NCI-H2107 treated with DMSO at 0.1 percent for 48 hours (cell line): ENCODE measurements around the gene DAB2IP.

Experiments
- DNase-seq: peaks from one replicate; lab custom pipeline; 2025; ENCODE audit not compliant: unreplicated experiment; lab: John Stamatoyannopoulos, UW

The DAB2IP gene

GRCh38 chr9:121720311-121721057, 69.0 kb downstream of the DAB2IP start:
- no peak for DNase-seq

- no peak for DNase-seq
Measured at GRCh38 chr9:121721058-121721350, 69.6 kb downstream of the DAB2IP start.

- DNase-seq: no peak
Measured at GRCh38 chr9:121721770-121722169, 70.3 kb downstream of the DAB2IP start.

- DNase-seq: no peak
Measured at GRCh38 chr9:121725008-121725775, 73.8 kb downstream of the DAB2IP start.

GRCh38 chr9:121727295-121728020, 76.0 kb downstream of the DAB2IP start:
- DNase-seq: no peak

GRCh38 chr9:121728916-121729315, 77.5 kb downstream of the DAB2IP start:
- DNase-seq: no peak

GRCh38 chr9:121729769-121730562, 78.5 kb downstream of the DAB2IP start:
- no peak for DNase-seq

- DNase-seq: no peak
Measured at GRCh38 chr9:121731090-121731489, 79.7 kb downstream of the DAB2IP start.

- no peak for DNase-seq
Measured at GRCh38 chr9:121731919-121732318, 80.5 kb downstream of the DAB2IP start.

GRCh38 chr9:121732389-121732788, 81.0 kb downstream of the DAB2IP start:
- DNase-seq: no peak

- no peak for DNase-seq
Measured at GRCh38 chr9:121732886-121733285, 81.5 kb downstream of the DAB2IP start.

GRCh38 chr9:121734465-121734864, 83.0 kb downstream of the DAB2IP start:
- no peak for DNase-seq

GRCh38 chr9:121735065-121735792, 83.8 kb downstream of the DAB2IP start:
- DNase-seq: no peak

GRCh38 chr9:121735793-121736770, 84.6 kb downstream of the DAB2IP start:
- DNase-seq: no peak

- DNase-seq: no peak
Measured at GRCh38 chr9:121736934-121737462, 85.6 kb downstream of the DAB2IP start.

GRCh38 chr9:121737481-121737931, 86.1 kb downstream of the DAB2IP start:
- DNase-seq: no peak

GRCh38 chr9:121738411-121738810, 87.0 kb downstream of the DAB2IP start:
- no peak for DNase-seq

GRCh38 chr9:121738968-121739367, 87.5 kb downstream of the DAB2IP start:
- no peak for DNase-seq

- DNase-seq: no peak
Measured at GRCh38 chr9:121739971-121740370, 88.5 kb downstream of the DAB2IP start.
